Middle frontal gyrus (tissue), 1 donor: ENCODE measurements around the gene TSHZ2.

Experiments
- DNase-seq: peaks from one replicate; pipeline ENCODE4 v3.0.0-alpha.2; 2015; ENCODE audit warnings: low spot score; ENCODE audit errors: extremely low spot score

The TSHZ2 gene

GRCh38 chr20:53270792-53271375, 298.7 kb downstream of the TSHZ2 start:
- DNase-seq, result no peak

DNA sequence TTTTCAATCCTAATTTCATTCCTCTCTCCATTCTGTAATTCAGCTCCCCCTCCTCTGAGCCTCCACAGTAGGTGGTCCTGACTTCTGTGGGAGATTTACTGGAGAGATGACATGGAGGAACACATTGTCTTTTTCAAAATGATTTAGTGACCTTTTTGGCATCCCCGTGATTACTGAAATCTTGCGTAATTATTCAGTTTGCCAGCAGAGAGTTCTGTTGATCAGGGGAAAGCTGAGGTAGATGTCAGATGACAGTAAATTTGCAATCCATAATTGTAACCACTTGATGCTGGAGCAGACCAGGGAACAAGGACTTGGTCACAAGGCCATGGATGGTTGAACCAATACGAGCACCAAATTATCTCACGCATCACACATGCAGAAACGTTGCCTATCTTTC, 302.2 kb downstream of the TSHZ2 start:
- no peak for DNase-seq

GRCh38 chr20:53274807-53275206, 302.6 kb downstream of the TSHZ2 start:
- no peak for DNase-seq

DNA sequence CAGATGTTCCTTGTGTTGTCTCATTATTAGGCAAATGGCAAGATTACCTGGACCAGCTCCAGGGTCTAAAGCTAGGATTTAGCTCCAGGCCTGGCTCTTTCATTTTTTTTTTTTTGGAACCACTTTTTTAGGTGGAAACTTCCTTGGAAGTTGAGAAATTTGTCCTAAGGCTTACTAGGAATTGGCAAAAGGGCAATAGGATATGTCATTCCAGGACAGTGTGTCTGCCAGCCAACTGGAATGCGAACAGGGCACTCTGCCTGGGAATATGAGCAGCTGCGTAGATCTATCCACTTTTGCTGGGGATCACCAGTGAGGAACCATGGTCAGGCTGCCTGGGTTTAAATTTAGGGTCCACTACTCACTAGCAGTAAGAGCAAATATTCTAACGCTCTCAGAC, 304.0 kb downstream of the TSHZ2 start:
- DNase-seq, result no peak

DNA sequence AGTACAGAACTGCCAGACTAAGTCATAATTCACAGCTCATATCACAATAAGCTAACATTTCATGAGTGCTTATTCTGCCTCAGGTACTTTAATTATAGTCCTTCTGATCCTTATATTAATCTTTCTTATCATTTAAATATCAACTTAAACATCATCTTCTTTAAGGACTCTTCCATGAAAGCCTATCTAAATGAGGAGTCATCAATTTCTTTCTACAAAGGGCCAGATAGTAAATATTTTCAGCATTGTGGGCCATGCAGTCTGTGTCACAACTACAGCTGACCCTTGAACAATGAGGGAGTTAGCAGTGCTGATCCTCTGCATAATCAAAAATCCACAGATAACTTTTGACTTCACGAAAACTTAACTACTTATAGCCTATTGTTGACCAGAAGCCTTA, 306.4 kb downstream of the TSHZ2 start:
- no peak for DNase-seq

DNA sequence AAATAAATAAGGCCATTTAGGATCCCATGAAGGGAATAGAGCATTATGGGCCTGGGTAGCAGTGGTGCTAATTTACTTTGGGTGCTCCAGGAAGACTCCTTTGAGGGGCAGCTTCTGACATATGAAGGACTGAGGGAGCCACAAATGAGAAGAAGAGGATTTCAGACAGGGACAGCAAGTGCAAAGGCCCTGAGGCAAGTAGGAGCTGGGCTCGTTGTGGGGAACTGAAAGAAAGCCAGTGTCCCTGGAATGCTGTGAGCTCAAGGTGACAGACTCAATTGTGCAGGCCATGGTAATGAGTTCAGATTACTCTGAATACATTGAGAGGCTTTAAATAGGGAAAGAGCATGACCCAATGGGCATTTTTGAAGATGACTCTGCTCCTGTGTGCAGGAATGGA, 307.6 kb downstream of the TSHZ2 start:
- no peak for DNase-seq

GRCh38 chr20:53281557-53282117, 309.5 kb downstream of the TSHZ2 start:
- DNase-seq, result no peak

- no peak for DNase-seq
Measured at GRCh38 chr20:53282217-53282955, 310.2 kb downstream of the TSHZ2 start.

- DNase-seq, result no peak
Measured at GRCh38 chr20:53283011-53283410, 310.9 kb downstream of the TSHZ2 start.

DNA sequence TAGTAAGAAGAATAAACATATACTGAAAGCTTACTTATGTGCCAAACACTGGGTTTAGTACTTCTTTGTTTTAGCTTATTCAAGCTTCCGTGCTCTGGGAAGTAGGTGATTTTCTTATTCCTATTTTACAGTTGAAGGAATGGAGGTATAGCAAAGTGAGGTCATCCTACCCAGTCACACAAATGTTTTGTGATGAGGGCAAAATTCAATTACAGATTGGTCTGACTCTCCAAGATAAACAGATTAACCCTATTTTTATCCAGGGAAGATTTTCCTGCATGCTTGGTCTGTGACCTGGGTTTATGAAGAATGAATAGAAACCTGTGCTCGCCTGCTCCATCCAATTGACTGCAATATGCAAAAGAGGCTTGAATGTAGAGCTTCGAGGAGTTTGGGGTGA, 311.4 kb downstream of the TSHZ2 start:
- DNase-seq, result no peak

DNA sequence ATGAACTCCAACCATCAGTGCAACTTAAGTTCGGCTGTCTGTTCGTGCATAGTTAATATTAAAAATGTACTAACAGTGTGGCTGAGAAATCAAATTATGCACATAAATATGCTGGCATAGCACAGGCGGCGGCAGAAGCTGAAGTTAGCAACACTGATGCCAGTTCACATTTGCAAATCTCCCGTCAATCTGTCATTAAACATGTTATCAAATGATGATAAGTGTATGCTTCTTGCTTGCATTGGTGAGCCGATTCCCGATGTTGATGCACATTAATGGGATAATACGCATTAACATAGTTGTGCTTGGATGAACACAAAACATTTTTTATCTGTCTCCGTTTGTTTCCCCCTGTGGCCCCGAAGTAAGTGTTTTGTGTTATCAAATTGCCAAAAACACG, 312.1 kb downstream of the TSHZ2 start:
- no peak for DNase-seq

DNA sequence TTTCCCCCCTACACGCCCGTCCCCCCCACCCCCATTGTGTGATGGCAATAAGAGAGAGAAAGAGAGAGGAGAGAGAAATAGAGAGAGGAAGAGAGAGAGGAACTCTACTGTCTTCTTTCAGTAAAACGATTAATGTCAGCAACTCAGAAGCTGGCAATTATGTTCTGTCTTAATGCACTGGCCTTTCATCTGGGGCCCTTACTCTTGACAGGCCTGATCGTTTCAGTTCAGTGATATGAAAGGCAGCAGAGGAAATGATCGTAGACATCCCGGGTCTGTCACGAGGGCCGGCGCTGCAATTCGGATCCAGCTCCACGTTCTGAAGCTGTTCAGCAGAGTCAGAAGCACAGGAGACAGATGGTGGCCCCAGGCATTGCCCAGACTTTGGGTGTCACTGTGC, 312.5 kb downstream of the TSHZ2 start:
- DNase-seq, result no peak

DNA sequence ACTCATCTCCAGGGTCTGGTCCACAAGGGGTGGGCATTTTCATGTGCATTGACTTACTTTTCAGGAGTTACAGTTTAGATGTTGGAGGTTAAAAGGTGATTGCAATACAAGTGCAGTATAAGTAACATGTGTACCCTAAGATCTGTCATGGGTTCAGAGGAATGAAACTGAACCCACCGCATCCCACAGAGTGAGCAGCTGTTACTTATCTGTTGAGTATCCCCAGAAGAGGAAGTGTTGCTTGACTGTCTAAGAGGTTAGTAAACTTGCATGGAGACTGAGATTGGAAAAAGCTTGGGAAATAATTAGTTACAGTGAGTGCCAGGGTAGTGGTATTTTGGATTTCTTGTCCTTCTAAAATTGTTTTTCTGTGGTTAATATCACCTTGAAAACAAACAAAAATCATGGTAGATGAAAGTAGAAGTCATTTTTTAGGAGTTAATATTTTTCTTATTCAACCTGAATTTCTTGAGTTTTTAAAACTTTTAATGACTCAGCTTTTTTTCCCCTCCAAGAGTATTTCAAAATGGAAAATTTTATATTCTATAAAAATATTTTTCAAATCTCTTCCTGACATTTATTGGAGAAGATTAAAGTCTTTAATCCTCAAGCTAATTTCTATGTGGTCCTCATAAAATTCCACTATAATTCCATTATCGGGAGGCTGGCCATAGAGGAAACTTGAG, 315.3 kb downstream of the TSHZ2 start:
- no peak for DNase-seq

GRCh38 chr20:53291548-53291947, 319.4 kb downstream of the TSHZ2 start:
- DNase-seq, result no peak

DNA sequence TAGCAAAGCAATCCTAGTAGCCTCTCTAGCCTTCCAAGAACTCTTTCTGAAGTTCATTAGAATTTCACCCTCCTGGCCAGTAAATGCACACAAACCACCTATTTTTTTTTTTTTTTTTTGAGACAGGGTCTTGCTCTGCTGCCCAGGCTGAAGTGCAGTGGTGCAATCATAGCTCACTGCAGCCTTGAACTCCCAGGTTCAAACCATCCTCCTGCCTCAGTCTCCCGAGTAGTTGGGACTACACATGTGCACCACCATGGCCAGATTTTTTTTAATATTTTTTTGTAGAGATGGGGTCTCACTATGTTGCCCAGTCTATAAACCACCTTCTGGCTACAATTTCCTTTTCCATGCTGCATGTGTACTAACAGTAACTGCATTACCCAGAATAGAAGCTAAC, 320.2 kb downstream of the TSHZ2 start:
- DNase-seq, result no peak

- DNase-seq, result no peak
Measured at GRCh38 chr20:53294804-53295203, 322.6 kb downstream of the TSHZ2 start.

DNA sequence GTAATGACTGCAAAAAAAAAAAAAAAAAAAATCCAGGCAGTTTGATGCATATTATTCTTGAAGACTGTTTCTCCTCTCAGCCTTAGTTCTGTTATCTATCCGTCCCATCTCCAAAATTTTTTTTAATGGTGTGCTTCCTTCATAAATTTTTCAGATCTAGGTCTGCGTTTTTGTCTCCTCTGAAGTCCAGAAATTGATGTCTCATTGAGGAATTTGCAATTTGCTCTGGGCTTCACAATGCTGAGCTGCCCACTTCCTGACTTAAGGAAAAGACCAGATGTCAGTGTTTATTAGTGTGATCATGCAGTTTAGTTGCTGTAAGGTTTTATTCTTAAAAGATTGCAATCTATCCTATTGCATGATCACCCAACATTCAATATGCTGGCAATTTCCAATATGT, 323.9 kb downstream of the TSHZ2 start:
- no peak for DNase-seq

DNA sequence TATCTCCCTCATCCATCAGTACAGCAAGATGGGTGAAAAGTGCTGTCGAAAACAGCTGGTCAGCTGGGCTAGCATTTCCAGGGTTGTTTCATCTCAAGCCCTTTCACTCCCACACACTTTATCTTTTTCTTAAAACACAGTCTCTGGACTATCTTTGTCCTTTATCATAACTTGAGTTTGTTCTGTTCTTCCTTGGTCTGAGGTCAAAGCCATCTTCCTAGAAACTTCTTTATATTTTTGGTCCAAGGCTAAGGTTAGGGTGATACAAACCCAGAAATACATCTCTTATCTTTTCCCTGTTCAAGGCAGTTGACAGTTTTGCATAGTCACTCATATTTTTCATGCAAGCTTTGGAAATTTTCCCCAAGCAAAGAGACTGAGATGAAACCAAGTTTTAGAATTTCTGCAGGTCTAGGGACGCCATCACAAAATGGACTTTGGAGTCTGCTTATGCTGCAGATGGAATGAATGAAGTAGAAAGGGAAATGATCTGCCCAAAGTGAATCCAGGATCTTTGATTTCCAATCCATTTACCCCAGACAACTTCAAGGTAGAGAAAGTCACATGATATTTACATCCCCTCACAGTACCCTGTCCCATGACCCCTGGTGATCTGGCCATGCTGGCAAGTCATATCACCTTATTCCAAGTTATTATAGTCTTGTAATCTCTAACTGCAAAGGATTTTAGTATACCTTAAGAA, 324.4 kb downstream of the TSHZ2 start:
- no peak for DNase-seq

DNA sequence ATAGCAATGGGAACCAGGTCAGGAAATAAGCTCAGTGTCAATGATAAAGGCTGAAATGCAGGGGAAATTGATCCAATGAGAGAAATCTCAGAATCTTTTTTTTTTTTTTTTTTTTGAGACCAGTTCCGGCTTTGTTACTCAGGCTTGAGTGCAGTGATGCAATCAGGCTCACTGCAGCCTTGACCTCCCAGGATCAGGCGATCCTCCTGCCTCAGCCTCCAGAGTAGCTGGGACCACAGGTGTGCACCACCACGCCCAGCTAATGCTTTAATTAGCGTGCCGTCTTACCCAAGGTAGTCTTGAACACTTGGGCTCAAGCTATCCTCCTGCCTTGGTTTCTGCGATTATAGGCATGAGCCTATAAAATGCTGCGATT, 325.0 kb downstream of the TSHZ2 start:
- no peak for DNase-seq

GRCh38 chr20:53298260-53298659, 326.1 kb downstream of the TSHZ2 start:
- no peak for DNase-seq

DNA sequence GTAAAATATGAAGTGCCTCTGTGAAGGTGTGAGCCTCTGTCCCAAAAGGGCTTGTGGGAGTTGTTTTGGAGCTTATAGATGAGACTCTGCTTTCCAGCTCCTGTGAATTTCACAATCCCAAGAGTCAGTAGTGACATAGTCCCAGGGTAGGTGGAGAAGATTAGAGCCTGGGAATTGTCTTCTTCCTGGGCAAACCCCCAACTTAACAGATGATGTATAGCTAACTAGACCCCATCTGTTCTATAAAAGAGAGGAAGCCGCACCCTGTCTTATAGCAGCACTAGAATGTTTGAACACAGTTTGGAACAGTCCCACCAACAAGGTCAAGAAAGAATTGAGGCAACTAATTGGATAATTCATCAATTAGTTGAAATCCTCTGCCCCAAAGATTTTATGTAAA, 326.8 kb downstream of the TSHZ2 start:
- no peak for DNase-seq

DNA sequence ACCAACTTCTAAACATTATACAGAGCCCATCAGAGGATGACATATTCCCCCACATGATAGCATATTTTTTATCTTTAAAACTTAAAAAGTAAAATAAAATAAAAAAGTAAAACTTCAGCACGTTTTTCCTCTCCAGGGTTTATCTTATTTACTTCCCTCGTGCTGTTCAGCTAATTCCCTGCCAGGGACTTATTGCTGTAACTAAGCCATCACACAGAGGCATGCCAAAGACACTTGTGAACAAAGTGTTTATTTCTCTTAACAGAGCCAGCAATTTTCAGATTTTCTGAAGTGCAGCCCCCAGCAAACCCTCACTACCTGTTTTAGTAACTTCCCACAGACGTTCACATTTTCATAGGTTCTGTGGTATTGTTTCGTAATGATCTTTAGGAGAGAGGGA, 327.7 kb downstream of the TSHZ2 start:
- no peak for DNase-seq
